Measurements from ENCODE around the gene TTC3.
A peak's percentile ranks its signal among the peaks of the same experiment; 100 is the strongest.

TTC3 gene

GRCh38 chr21:37153196-37153934 lies 80.3 kb downstream of the TTC3 start:
- H2BK120ac ChIP-seq (ENCODE audit: insufficient read depth, low read length, poor library complexity): no peak overlapping the region
- peaks cover 3% of the 10 kb centered on the region for H3K79me1 ChIP-seq (ENCODE audit: low read length)
- no peak overlapping the region for H2AFZ ChIP-seq (ENCODE audit: insufficient read depth, low read length, poor library complexity)
- no peak overlapping the region for H3K23ac ChIP-seq (ENCODE audit: low read length)
- H2BK5ac ChIP-seq (ENCODE audit: low read depth, low read length, poor library complexity): no peak overlapping the region
- no peak overlapping the region for H2BK12ac ChIP-seq (ENCODE audit: low read length)
- DNase-seq: peak; percentile 43 to 82
- no peak overlapping the region for H2AK5ac ChIP-seq (ENCODE audit: low read length)
- no peak overlapping the region for H3K18ac ChIP-seq (ENCODE audit: low read length)
- H4K91ac ChIP-seq (ENCODE audit: low read depth, low read length): no peak overlapping the region
- peaks cover 4 to 5% of the 10 kb centered on the region in 2 experiments for H3K4me1 ChIP-seq (ENCODE audit: control insufficient read depth in 1 of 2, insufficient read depth in 2 of 2, low read length in 2 of 2)
- WGBS (ENCODE audit: extremely low coverage, insufficient coverage, insufficient read length): no CpG with 5 or more reads among the region's 4 CpGs
- no peak overlapping the region for H3K4me3 ChIP-seq (ENCODE audit: low read depth, low read length)
- H3K14ac ChIP-seq (ENCODE audit: low read length): no peak overlapping the region
- H3K4ac ChIP-seq (ENCODE audit: low read depth, low read length): no peak overlapping the region
- H4K12ac ChIP-seq (ENCODE audit: low read depth, low read length): no peak overlapping the region
- H3K79me2 ChIP-seq (ENCODE audit: control insufficient read depth, insufficient read depth, low read length, poor library complexity): no peaks in the 10 kb centered on the region
- peaks cover 7 to 14% of the 10 kb centered on the region in 2 experiments for H3K36me3 ChIP-seq (ENCODE audit: control insufficient read depth in 1 of 2, insufficient read depth in 2 of 2, low read length in 2 of 2)
- peak overlapping the region; percentile 58 for H3K27ac ChIP-seq (ENCODE audit: low read depth, low read length)
- no peaks in the 10 kb centered on the region for H3K9me3 ChIP-seq (ENCODE audit: insufficient read depth, low read depth, low read length)
- H3K4me2 ChIP-seq (ENCODE audit: low read length): no peak overlapping the region
- no peak overlapping the region for H3K9ac ChIP-seq (ENCODE audit: low read length)
- H4K8ac ChIP-seq (ENCODE audit: low read depth, low read length): no peak overlapping the region
- H3K27me3 ChIP-seq (ENCODE audit: insufficient read depth, low read length): no peaks in the 10 kb centered on the region

GRCh38 chr21:37153935-37154350 lies 80.9 kb downstream of the TTC3 start:
- no peak overlapping the region for H2AFZ ChIP-seq (ENCODE audit: insufficient read depth, low read length, poor library complexity)
- peaks cover 6 to 12% of the 10 kb centered on the region in 2 experiments for H3K36me3 ChIP-seq (ENCODE audit: control insufficient read depth in 1 of 2, insufficient read depth in 2 of 2, low read length in 2 of 2)
- no peak overlapping the region for H3K23ac ChIP-seq (ENCODE audit: low read length)
- no peaks in the 10 kb centered on the region for H3K27me3 ChIP-seq (ENCODE audit: insufficient read depth, low read length)
- H3K4me1 ChIP-seq (ENCODE audit: control insufficient read depth in 1 of 2, insufficient read depth in 2 of 2, low read length in 2 of 2): peaks cover 4 to 5% of the 10 kb centered on the region in 2 experiments
- no peak overlapping the region for H2AK5ac ChIP-seq (ENCODE audit: low read length)
- DNase-seq: peak in 1 of 2 donors; percentile 24
- H4K8ac ChIP-seq (ENCODE audit: low read depth, low read length): no peak overlapping the region
- H3K79me1 ChIP-seq (ENCODE audit: low read length): peaks cover 3% of the 10 kb centered on the region
- H3K18ac ChIP-seq (ENCODE audit: low read length): no peak overlapping the region
- H3K79me2 ChIP-seq (ENCODE audit: control insufficient read depth, insufficient read depth, low read length, poor library complexity): no peaks in the 10 kb centered on the region
- no peak overlapping the region for H3K4me2 ChIP-seq (ENCODE audit: low read length)
- no peak overlapping the region for H3K14ac ChIP-seq (ENCODE audit: low read length)
- H2BK5ac ChIP-seq (ENCODE audit: low read depth, low read length, poor library complexity): no peak overlapping the region
- H2BK12ac ChIP-seq (ENCODE audit: low read length): no peak overlapping the region
- no peak overlapping the region for H3K4me3 ChIP-seq (ENCODE audit: low read depth, low read length)
- no peaks in the 10 kb centered on the region for H3K9me3 ChIP-seq (ENCODE audit: insufficient read depth, low read depth, low read length)
- no peak overlapping the region for H2BK120ac ChIP-seq (ENCODE audit: insufficient read depth, low read length, poor library complexity)
- no peak overlapping the region for H3K4ac ChIP-seq (ENCODE audit: low read depth, low read length)
- H3K9ac ChIP-seq (ENCODE audit: low read length): no peak overlapping the region
- no peak overlapping the region for H4K12ac ChIP-seq (ENCODE audit: low read depth, low read length)
- peak overlapping the region; percentile 58 for H3K27ac ChIP-seq (ENCODE audit: low read depth, low read length)
- WGBS (ENCODE audit: extremely low coverage, insufficient coverage, insufficient read length): no CpG with 5 or more reads among the region's 9 CpGs
- no peak overlapping the region for H4K91ac ChIP-seq (ENCODE audit: low read depth, low read length)

- no CpG with 5 or more reads among the region's 3 CpGs for WGBS (ENCODE audit: extremely low coverage, insufficient coverage, insufficient read length)
- H2AK5ac ChIP-seq (ENCODE audit: low read length): no peak overlapping the region
- H3K4me2 ChIP-seq (ENCODE audit: low read length): no peak overlapping the region
- no peak overlapping the region for H4K91ac ChIP-seq (ENCODE audit: low read depth, low read length)
- no peak for DNase-seq
- no peak overlapping the region for H3K14ac ChIP-seq (ENCODE audit: low read length)
- no peak overlapping the region for H2BK5ac ChIP-seq (ENCODE audit: low read depth, low read length, poor library complexity)
- H3K27me3 ChIP-seq (ENCODE audit: insufficient read depth, low read length): no peaks in the 10 kb centered on the region
- no peak overlapping the region for H3K9ac ChIP-seq (ENCODE audit: low read length)
- H3K4ac ChIP-seq (ENCODE audit: low read depth, low read length): no peak overlapping the region
- no peak overlapping the region for H3K27ac ChIP-seq (ENCODE audit: low read depth, low read length)
- H4K12ac ChIP-seq (ENCODE audit: low read depth, low read length): no peak overlapping the region
- H3K79me1 ChIP-seq (ENCODE audit: low read length): peaks cover 3% of the 10 kb centered on the region
- no peak overlapping the region for H3K18ac ChIP-seq (ENCODE audit: low read length)
- no peaks in the 10 kb centered on the region for H3K9me3 ChIP-seq (ENCODE audit: insufficient read depth, low read depth, low read length)
- H3K36me3 ChIP-seq (ENCODE audit: control insufficient read depth in 1 of 2, insufficient read depth in 2 of 2, low read length in 2 of 2): peaks cover 8 to 17% of the 10 kb centered on the region in 2 experiments
- no peak overlapping the region for H2BK120ac ChIP-seq (ENCODE audit: insufficient read depth, low read length, poor library complexity)
- H2BK12ac ChIP-seq (ENCODE audit: low read length): no peak overlapping the region
- no peak overlapping the region for H2AFZ ChIP-seq (ENCODE audit: insufficient read depth, low read length, poor library complexity)
- peaks cover 4 to 5% of the 10 kb centered on the region in 2 experiments for H3K4me1 ChIP-seq (ENCODE audit: control insufficient read depth in 1 of 2, insufficient read depth in 2 of 2, low read length in 2 of 2)
- H3K79me2 ChIP-seq (ENCODE audit: control insufficient read depth, insufficient read depth, low read length, poor library complexity): no peaks in the 10 kb centered on the region
- no peak overlapping the region for H4K8ac ChIP-seq (ENCODE audit: low read depth, low read length)
- H3K4me3 ChIP-seq (ENCODE audit: low read depth, low read length): no peak overlapping the region
- H3K23ac ChIP-seq (ENCODE audit: low read length): no peak overlapping the region
Observed at GRCh38 chr21:37155186-37155585, 82.1 kb downstream of the TTC3 start.

GRCh38 chr21:37157938-37158337 lies 84.9 kb downstream of the TTC3 start:
- no CpG with 5 or more reads among the region's 3 CpGs for WGBS (ENCODE audit: extremely low coverage, insufficient coverage, insufficient read length)
- H3K4ac ChIP-seq (ENCODE audit: low read depth, low read length): no peak overlapping the region
- H3K79me1 ChIP-seq (ENCODE audit: low read length): peaks cover 3% of the 10 kb centered on the region
- H4K12ac ChIP-seq (ENCODE audit: low read depth, low read length): no peak overlapping the region
- H4K91ac ChIP-seq (ENCODE audit: low read depth, low read length): no peak overlapping the region
- no peak overlapping the region for H2BK12ac ChIP-seq (ENCODE audit: low read length)
- H3K4me2 ChIP-seq (ENCODE audit: low read length): no peak overlapping the region
- peaks cover 4 to 5% of the 10 kb centered on the region in 2 experiments for H3K4me1 ChIP-seq (ENCODE audit: control insufficient read depth in 1 of 2, insufficient read depth in 2 of 2, low read length in 2 of 2)
- H3K36me3 ChIP-seq (ENCODE audit: control insufficient read depth in 1 of 2, insufficient read depth in 2 of 2, low read length in 2 of 2): peaks cover 10 to 25% of the 10 kb centered on the region in 2 experiments
- no peaks in the 10 kb centered on the region for H3K27me3 ChIP-seq (ENCODE audit: insufficient read depth, low read length)
- H3K23ac ChIP-seq (ENCODE audit: low read length): no peak overlapping the region
- no peak overlapping the region for H2BK120ac ChIP-seq (ENCODE audit: insufficient read depth, low read length, poor library complexity)
- H2AFZ ChIP-seq (ENCODE audit: insufficient read depth, low read length, poor library complexity): no peak overlapping the region
- H4K8ac ChIP-seq (ENCODE audit: low read depth, low read length): no peak overlapping the region
- H3K4me3 ChIP-seq (ENCODE audit: low read depth, low read length): no peak overlapping the region
- no peak overlapping the region for H3K14ac ChIP-seq (ENCODE audit: low read length)
- H2BK5ac ChIP-seq (ENCODE audit: low read depth, low read length, poor library complexity): no peak overlapping the region
- no peaks in the 10 kb centered on the region for H3K9me3 ChIP-seq (ENCODE audit: insufficient read depth, low read depth, low read length)
- DNase-seq: no peak
- H3K79me2 ChIP-seq (ENCODE audit: control insufficient read depth, insufficient read depth, low read length, poor library complexity): no peaks in the 10 kb centered on the region
- H3K27ac ChIP-seq (ENCODE audit: low read depth, low read length): no peak overlapping the region
- no peak overlapping the region for H2AK5ac ChIP-seq (ENCODE audit: low read length)
- no peak overlapping the region for H3K9ac ChIP-seq (ENCODE audit: low read length)
- no peak overlapping the region for H3K18ac ChIP-seq (ENCODE audit: low read length)

Data from trophoblast cell (in vitro differentiated cells and primary cell).